Endothelial cell of umbilical vein (primary cell): ENCODE measurements around the gene BCAS3.

Experiments
- CTCF ChIP-seq, 2 donors: IDR thresholded peaks; 1 replicate in 1 of 2; 2 replicates in 1 of 2; pipeline ENCODE4 v1.5.1; 2011; ENCODE audit warnings: low read length in 2 of 2, mild to moderate bottlenecking in 2 of 2, moderate library complexity in 2 of 2, control low read depth in 1 of 2, inconsistent platforms in 1 of 2, low read depth in 1 of 2; ENCODE audit not compliant: insufficient read depth in 1 of 2; ENCODE audit errors: extremely low read depth in 1 of 2
- EZH2 ChIP-seq: IDR thresholded peaks from 2 replicates; pipeline ENCODE4 v1.6.1; 2012; ENCODE audit warnings: borderline replicate concordance, low read depth, mild to moderate bottlenecking, moderate library complexity, low read length, inconsistent platforms; ENCODE audit not compliant: severe bottlenecking
- GATA2 ChIP-seq: IDR thresholded peaks from 2 replicates; pipeline ENCODE4 v1.7.0; 2011; ENCODE audit warnings: low read depth, mild to moderate bottlenecking, moderate library complexity, mixed read lengths, low read length; ENCODE audit not compliant: insufficient read length, insufficient read depth
- MAX ChIP-seq: IDR thresholded peaks from 2 replicates; pipeline ENCODE4 v1.6.1; 2011; ENCODE audit not compliant: insufficient read depth, insufficient read length
- POLR2A ChIP-seq: IDR thresholded peaks from 2 replicates; pipeline ENCODE4 v1.6.1; 2012; ENCODE audit warnings: low read depth, mild to moderate bottlenecking, control low read depth, low read length
- POLR2AphosphoS5 ChIP-seq: IDR thresholded peaks from 2 replicates; pipeline ENCODE4 v1.6.1; 2012; ENCODE audit warnings: low read depth, mild to moderate bottlenecking, control low read depth, low read length, moderate library complexity; ENCODE audit not compliant: insufficient read depth

GRCh38 chr17:61390479-61390791, 712.8 kb downstream of the BCAS3 start:
- TF ChIP-seq EZH2 (no peak), CTCF (IDR thresholded peaks at IDR 0.05; ENCODE audit: extremely low read depth in 1 of 2, insufficient read depth in 1 of 2, low read depth in 1 of 2, low read length in 2 of 2) (no peak), POLR2A (no peak), GATA2 (no peak), POLR2AphosphoS5 (no peak), MAX (no peak)
